HG03159 (cell line): Measurements from ENCODE around the gene MAP3K15.

Source experiments
- ATAC-seq: cut with Tn5 transposase; IDR thresholded peaks from one replicate; pipeline ENCODE4 v1.9.1; 2021; ENCODE audit warnings: mild to moderate bottlenecking, moderate library complexity; ENCODE audit not compliant: unreplicated experiment

The MAP3K15 gene

GRCh38 chrX:19350941-19351384 lies 164.3 kb downstream of the MAP3K15 start:
- ATAC-seq: peak; percentile 85

DNA sequence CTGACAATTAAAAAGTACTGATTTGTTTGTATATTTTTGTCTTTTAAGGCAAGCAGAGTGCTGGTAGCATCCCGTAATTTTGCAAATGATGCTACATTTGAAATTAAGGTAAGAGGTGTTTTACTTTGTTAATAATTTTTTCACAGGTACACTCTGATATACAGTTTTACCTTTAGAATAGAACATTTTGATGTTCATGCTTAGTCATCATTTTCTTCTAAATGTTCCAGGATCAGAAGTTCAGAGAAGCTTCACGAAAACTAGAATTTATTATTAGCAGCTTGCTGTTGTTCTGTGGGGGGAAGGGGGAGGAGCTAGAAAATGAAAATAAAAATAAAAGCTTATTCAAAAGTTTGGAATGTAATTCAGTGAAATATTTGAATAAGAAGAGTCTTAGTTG lies 166.0 kb downstream of the MAP3K15 start:
- no peak for ATAC-seq

DNA sequence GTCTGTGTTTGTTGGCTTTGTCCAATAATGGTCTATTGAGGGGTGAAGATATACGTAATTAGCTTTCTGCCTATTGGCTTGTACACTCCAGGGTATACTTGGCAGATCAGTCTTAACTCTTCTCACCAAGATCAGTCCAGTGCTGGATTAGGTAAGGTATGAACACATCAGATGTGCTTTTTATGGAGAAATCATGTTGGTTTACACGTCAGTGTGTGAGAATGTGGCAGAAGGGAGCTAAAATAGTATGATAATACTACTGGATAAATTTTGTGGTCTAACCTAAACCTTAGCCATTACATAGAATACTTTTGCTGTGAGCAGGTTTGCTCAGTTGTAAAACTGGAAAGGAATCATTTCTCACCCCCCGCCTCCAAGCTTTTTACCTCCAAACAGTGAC lies 167.4 kb downstream of the MAP3K15 start:
- no peak for ATAC-seq

GRCh38 chrX:19344661-19345060 lies 170.6 kb downstream of the MAP3K15 start:
- no peak for ATAC-seq

DNA sequence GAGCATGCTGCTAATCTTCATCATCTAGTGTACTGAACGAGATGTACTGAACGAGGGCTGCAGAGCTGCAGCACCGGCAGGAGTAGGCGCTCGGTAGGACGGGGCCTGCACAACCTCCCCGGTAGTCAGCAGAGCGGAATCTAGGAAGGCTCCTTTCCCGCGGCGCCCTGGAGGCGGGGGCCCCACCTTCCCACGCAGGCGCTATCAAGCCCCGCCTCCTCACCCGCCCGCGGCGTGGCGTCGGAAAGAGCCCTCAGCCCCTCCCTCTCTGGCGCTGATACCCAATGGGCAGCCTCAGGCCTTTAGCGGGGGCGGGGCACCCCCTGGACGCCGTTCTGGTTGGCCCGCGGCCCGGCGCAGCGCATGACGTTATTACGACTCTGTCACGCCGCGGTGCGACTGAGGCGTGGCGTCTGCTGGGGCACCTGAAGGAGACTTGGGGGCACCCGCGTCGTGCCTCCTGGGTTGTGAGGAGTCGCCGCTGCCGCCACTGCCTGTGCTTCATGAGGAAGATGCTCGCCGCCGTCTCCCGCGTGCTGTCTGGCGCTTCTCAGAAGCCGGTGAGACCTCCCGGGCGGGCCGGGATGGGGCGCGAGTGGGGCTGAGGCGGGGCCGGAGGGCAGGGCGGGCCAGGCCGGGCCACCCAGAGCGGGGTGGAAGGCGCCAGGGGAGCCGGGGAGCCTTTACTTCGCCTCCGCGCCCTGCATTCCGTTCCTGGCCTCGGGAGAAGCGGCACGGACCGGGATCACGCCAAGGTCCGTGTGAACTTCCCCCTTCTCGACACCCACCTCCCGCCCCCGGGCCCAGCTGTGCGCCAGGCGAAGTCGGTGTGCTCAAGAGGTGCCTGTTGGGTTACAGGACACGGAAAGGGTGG lies 171.5 kb downstream of the MAP3K15 start, which contains the start of gene PDHA1:
Gene PDHA1, plus strand, starts transcription at position 393 of the 874 bp plus-strand sequence. Its CDS starts 111 bp downstream, at position 504.
- ATAC-seq: peak; percentile 99

DNA sequence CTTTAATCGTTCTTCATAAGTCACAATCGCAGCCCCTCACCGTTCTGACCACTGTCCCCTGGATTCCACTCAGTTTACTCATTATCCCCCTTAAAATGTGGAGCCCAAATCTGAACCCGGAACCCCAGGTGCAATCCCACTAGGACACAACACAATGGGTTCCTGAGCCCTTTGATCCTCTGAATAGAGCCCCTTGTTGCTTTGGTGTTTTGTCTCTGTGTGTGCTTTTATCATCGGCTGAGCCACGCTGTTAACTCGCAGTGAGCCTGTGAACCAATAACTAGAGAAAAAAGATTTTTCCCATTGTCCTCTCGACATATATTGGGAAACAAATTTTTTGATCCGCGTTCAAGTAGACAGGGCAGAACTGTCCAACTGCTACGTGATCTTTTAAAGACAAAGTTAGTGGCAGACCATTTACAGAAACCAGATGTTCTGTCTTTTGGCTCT lies 172.2 kb downstream of the MAP3K15 start:
- no peak for ATAC-seq

- ATAC-seq: no peak
These were observed 172.9 kb downstream of the MAP3K15 start for GRCh38 chrX:19342331-19342906.

DNA sequence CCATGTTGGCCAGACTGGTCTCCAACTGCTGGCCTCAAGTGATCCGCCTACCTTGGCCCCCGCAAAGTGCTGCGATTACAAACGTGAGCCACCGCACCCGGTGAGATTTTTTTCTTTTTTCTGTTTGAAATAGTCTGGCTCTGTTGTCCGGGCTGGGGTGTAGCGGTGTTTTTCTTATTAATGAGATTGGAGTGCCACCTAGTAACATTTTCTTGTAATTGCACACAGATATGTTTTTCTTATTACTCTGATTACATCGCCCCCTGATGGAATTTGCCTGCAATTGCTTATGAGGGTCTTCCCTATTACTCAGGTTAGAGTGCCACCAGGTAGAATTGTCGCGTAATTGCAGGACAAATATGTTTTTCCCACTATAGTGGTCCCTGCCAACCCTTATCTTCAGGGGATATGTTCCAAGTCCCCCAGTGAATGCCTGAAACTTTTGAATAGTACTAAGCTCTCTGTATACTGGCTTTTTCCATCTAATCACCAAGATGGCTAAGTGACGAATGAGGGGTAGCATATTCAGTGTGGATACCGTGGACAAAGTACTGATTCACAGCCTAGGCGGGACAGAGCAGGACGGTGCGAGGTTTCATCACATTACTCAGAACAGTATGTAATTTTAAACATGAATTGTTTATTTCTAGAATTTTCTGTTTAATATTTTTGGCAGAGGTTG lies 180.2 kb downstream of the MAP3K15 start:
- no peak for ATAC-seq

- ATAC-seq: no peak
These were observed 182.3 kb downstream of the MAP3K15 start for GRCh38 chrX:19332983-19333382.

DNA sequence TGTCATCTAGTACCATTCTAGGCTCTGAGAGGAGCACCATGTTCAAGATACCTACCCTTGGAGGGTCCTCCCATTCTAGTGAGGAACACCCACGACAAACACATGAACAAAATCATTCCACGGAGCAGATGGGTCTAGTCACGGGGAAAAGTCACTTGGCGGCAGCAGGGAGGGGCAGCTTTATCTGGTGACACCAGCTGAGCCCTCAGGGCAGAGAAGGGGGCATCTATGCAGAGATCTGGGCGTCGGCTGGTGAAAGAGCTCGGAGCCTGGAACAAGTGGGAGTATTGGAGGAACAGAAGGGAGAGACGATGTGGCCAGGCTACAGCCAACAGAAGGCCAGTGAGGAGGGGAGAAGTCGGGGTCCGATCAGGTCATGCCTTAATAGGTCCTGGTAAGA lies 183.5 kb downstream of the MAP3K15 start:
- no peak for ATAC-seq

GRCh38 chrX:19326567-19326966 lies 188.7 kb downstream of the MAP3K15 start:
- ATAC-seq: no peak
